HepG2 (cell line): ENCODE measurements around the gene DPP6. TPM values are rescaled to one million over a fixed set of nuclear protein-coding genes. Genes with fewer than 3 reads are reported as not detected.

ENCODE experiments used
- ATAC-seq: fragments of 200-7000 bp; cut with Tn5 transposase; 3 replicates; pipeline ENCODE4 v1.9.1; 2020; ENCODE audit warnings: mild to moderate bottlenecking, moderate library complexity
- BruUV-seq: library from RNA; stranded (reverse); fragments of 400-500 nt; replicated peaks from 2 replicates; lab custom pipeline; 2021; lab: Mats Ljungman, UMichigan
- CTCF ChIA-PET: fragments of 300-600 bp; formaldehyde crosslinking; extraction: SDS; loops from one replicate; lab custom pipeline; 2021; ENCODE audit warnings: low total read pairs, inconsistent platforms, low intra/inter-chr PET ratio; lab: Yijun Ruan, JAX
- POLR2A ChIA-PET: fragments of 350-600 bp; sonication (Branson Sonifier 250); formaldehyde crosslinking; loops from one replicate; lab custom pipeline; 2020; ENCODE audit warnings: antibody characterized with exemption, inconsistent platforms; lab: Yijun Ruan, JAX
- DNase-seq: peaks from one replicate; pipeline ENCODE4 v3.0.0-alpha.2; 2015; ENCODE audit warnings: low spot score
- FAIRE-seq: peaks from 3 replicates; lab custom pipeline; 2011; peaks lifted over from hg19 to GRCh38; lab: Jason Lieb, UNC
- H2AFZ ChIP-seq: one replicate; pipeline ENCODE4 v1.6.1; 2011; ENCODE audit warnings: low read length, inconsistent platforms
- H3K27ac ChIP-seq: fragments of 300-600 bp; 3 replicates; pipeline ENCODE4 v1.8.0; 2011; ENCODE audit warnings: mixed run types, mild to moderate bottlenecking, mixed read lengths, low read length, inconsistent platforms; ENCODE audit not compliant: insufficient read depth; ENCODE audit errors: extremely low read length
- H3K27me3 ChIP-seq, 2 experiments: fragments of 200-600 bp in 1 of 2; 2 replicates in 1 of 2; 3 replicates in 1 of 2; pipeline versions ENCODE4 v1.6.0 to v1.8.0; 2011; ENCODE audit warnings: low read length in 2 of 2, mild to moderate bottlenecking in 2 of 2, moderate library complexity in 2 of 2, inconsistent platforms in 1 of 2; ENCODE audit not compliant: insufficient read depth in 2 of 2, control insufficient read depth in 1 of 2
- H3K36me3 ChIP-seq, 2 experiments: fragments of 200-600 bp in 1 of 2; replicated peaks in 1 of 2; 2 replicates in 1 of 2; 3 replicates in 1 of 2; pipeline versions ENCODE4 v1.5.1 to v1.8.0; 2011; ENCODE audit warnings: low read length in 2 of 2, inconsistent platforms in 1 of 2; ENCODE audit not compliant: insufficient read depth in 2 of 2, control insufficient read depth in 1 of 2
- H3K4me1 ChIP-seq: 2 replicates; pipeline ENCODE4 v1.5.1; 2012; ENCODE audit warnings: low read length, inconsistent platforms; ENCODE audit not compliant: insufficient read depth
- H3K4me2 ChIP-seq: 2 replicates; pipeline ENCODE4 v1.6.0; 2011; ENCODE audit warnings: low read depth, low read length, inconsistent platforms
- H3K4me3 ChIP-seq, 3 experiments: fragments of 200-600 bp in 1 of 3; sonication (generic), shearing (Covaris generic) in 1 of 3; replicated peaks in 1 of 3; 2 replicates each; pipeline ENCODE4 v1.5.1; 2011 to 2016; ENCODE audit warnings: low read length in 3 of 3, inconsistent platforms in 2 of 3, low read depth in 2 of 3, mild to moderate bottlenecking in 2 of 3, control low read depth in 1 of 3, mixed read lengths in 1 of 3; ENCODE audit not compliant: insufficient read depth in 1 of 3
- H3K79me2 ChIP-seq: one replicate; pipeline ENCODE4 v1.6.1; 2011; ENCODE audit warnings: low read length, inconsistent platforms; ENCODE audit not compliant: insufficient read depth
- H3K9ac ChIP-seq: 2 replicates; pipeline ENCODE4 v1.6.0; 2011; ENCODE audit warnings: mild to moderate bottlenecking, low read depth, low read length, inconsistent platforms; ENCODE audit not compliant: insufficient read depth
- H3K9me3 ChIP-seq: 2 replicates; pipeline ENCODE4 v1.5.1; 2012; ENCODE audit warnings: mild to moderate bottlenecking, low read length
- H4K20me1 ChIP-seq: 2 replicates; pipeline ENCODE4 v1.6.0; 2011; ENCODE audit warnings: inconsistent platforms, mild to moderate bottlenecking, low read length, moderate library complexity; ENCODE audit not compliant: insufficient read depth
- BHLHE40 ChIP-seq: IDR thresholded peaks from 2 replicates; pipeline ENCODE4 v1.6.1; 2011; ENCODE audit warnings: low read length, improper control_type of control experiment
- CHD4 ChIP-seq: fragments of 200-600 bp; sonication (generic); IDR thresholded peaks from 2 replicates; pipeline ENCODE4 v1.7.0; 2017; ENCODE audit warnings: mild to moderate bottlenecking, low read length, borderline replicate concordance
- GPN1 ChIP-seq: sonication (generic); formaldehyde crosslinking; IDR thresholded peaks from 2 replicates; pipeline ENCODE4 v1.5.1; 2020; ENCODE audit warnings: missing genetic modification reagents, borderline replicate concordance
- KLF15 ChIP-seq: sonication (generic); formaldehyde crosslinking; IDR thresholded peaks from 2 replicates; pipeline ENCODE4 v1.8.1; 2023; ENCODE audit warnings: borderline replicate concordance, mild to moderate bottlenecking, inconsistent platforms, missing genetic modification reagents, mixed read lengths
- MATR3 ChIP-seq: sonication (generic); formaldehyde crosslinking; IDR thresholded peaks from 2 replicates; pipeline ENCODE4 v1.4.0; 2020; ENCODE audit warnings: missing genetic modification reagents
- ZFP82 ChIP-seq: sonication (generic); formaldehyde crosslinking; IDR thresholded peaks from 2 replicates; pipeline ENCODE4 v1.5.1; 2020; ENCODE audit warnings: mild to moderate bottlenecking, missing genetic modification reagents, borderline replicate concordance
- ZNF136 ChIP-seq: sonication (generic); formaldehyde crosslinking; IDR thresholded peaks from 2 replicates; pipeline ENCODE4 v1.8.1; 2022; ENCODE audit warnings: low read depth, mild to moderate bottlenecking, moderate library complexity, missing genetic modification reagents
- ZNF383 ChIP-seq: sonication (generic); formaldehyde crosslinking; IDR thresholded peaks from 2 replicates; pipeline ENCODE4 v1.4.0; 2020; ENCODE audit warnings: missing genetic modification reagents, mild to moderate bottlenecking, borderline replicate concordance
- ZNF619 ChIP-seq: sonication (generic); formaldehyde crosslinking; IDR thresholded peaks from 2 replicates; pipeline ENCODE4 v1.4.0; 2020; ENCODE audit warnings: mild to moderate bottlenecking, missing genetic modification reagents
- WGBS: methylation state at CpG from one replicate; pipeline ENCODE4 v1.1.6; 2017; ENCODE audit warnings: low lambda C conversion rate; 5-methylcytosine and 5-hydroxymethylcytosine counted together
- in situ Hi-C: cut with HindIII; loops from 2 replicates; pipeline ENCODE4 v1.10.0; 2017; ENCODE audit warnings: low pct_unique_long_range_greater_than_20kb; ENCODE audit not compliant: extremely low pct_ligation_motif_present
- intact Hi-C: fragments of 100-400 bp; cut with micrococcal nuclease; formaldehyde crosslinking; loops from one replicate; pipeline ENCODE4 v1.10.0; 2022; ENCODE audit not compliant: unreplicated experiment
- polyA plus RNA-seq, 8 experiments: library from polyadenylated mRNA; depleted of rRNA in 3 of 8; stranded (reverse) in 7 of 8; unstranded in 1 of 8; fragments of >200 nt; fragmentation: Illumina TruSeq in 4 of 8; extraction: Trizol in 4 of 8; gene quantifications; 2 replicates each; pipeline versions ENCODE4 v1.2.1 to v1.2.3, GENCODE V29; 2011 to 2016; ENCODE audit warnings: low read depth in 4 of 8, missing spikeins in 1 of 8, mixed read lengths in 1 of 8; ENCODE audit not compliant: insufficient read depth in 1 of 8
- total RNA-seq, 5 experiments: library from RNA; depleted of rRNA; stranded (reverse); fragments of >200 nt; fragmentation: Illumina TruSeq; extraction: Trizol; gene quantifications; 2 replicates each; pipeline ENCODE4 v1.2.3, GENCODE V29; 2016; ENCODE audit warnings: low read depth in 1 of 5
- TF ChIP-seq, protein P1 (sequence below): sonication (generic); formaldehyde crosslinking; IDR thresholded peaks from 2 replicates; pipeline ENCODE4 v1.5.0; 2020; ENCODE audit warnings: missing genetic modification reagents, mild to moderate bottlenecking, borderline replicate concordance
- TF ChIP-seq, protein P2 (sequence below): fragments of 450-650 bp; IDR thresholded peaks from 2 replicates; pipeline ENCODE4 v1.6.1; 2016
- TF ChIP-seq, protein P3 (sequence below), 2 experiments: sonication (generic) in 1 of 2; formaldehyde crosslinking in 1 of 2; IDR thresholded peaks; 2 replicates each; pipeline versions ENCODE4 v1.4.0 to v1.6.1; 2016 to 2020; ENCODE audit warnings: borderline replicate concordance in 1 of 2, low read depth in 1 of 2, mild to moderate bottlenecking in 1 of 2, missing genetic modification reagents in 1 of 2
- TF ChIP-seq, protein P4 (sequence below): sonication (generic); formaldehyde crosslinking; IDR thresholded peaks from 2 replicates; pipeline ENCODE4 v1.4.0; 2020; ENCODE audit warnings: missing genetic modification reagents

DPP6 gene
- total and polyA plus RNA-seq, 2 of the 13 experiments (the other 11 are each of a cell fraction or from before 2014, with no cell fraction given): not detected

DNA sequence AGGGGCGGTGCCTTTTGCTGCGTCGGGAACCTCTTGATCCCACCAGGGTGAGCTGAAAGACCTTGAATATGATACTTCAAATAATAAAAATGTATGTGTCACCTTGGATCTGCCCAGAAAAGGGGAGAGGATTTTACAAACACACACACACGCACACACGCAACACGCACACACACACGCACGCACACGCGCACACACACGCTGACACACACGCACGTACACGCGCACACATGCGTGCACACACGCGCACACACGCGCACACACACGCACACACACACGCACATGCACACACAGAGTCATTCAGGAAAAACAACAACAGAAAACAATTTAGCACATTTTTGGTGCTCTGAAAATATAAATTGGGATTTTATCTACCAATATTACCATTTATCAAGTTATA lies 571.2 kb downstream of the DPP6 start:
- no peak overlapping the region for H3K4me3 ChIP-seq
- FAIRE-seq: no peak
- DNase-seq: no peak
- no peak for ATAC-seq
- no peak overlapping the region for H3K4me2 ChIP-seq
- H3K27me3 ChIP-seq: peaks cover 0 to 8% of the 10 kb centered on the region in 2 experiments; a peak in 2 of 5 replicates
- H3K27ac ChIP-seq: no peak overlapping the region
- BruUV-seq: no TSS peak
- 87% methylated on average over 22 of the region's 22 CpGs for WGBS
- no peaks in the 10 kb centered on the region for H3K79me2 ChIP-seq
- H3K36me3 ChIP-seq: no peaks in the 10 kb centered on the region
- no peaks in the 10 kb centered on the region for H4K20me1 ChIP-seq
- H3K9ac ChIP-seq: no peak overlapping the region
- no peaks in the 10 kb centered on the region for H3K4me1 ChIP-seq
- POLR2A ChIA-PET: no interaction called here
- H3K9me3 ChIP-seq: no peaks in the 10 kb centered on the region
- in situ Hi-C loops: no loop called here
- intact Hi-C loops: no loop called here
- CTCF ChIA-PET: no interaction called here
- no peak overlapping the region for H2AFZ ChIP-seq
- TF ChIP-seq CHD4 (no peak), ZNF136 (CRISPR knock-in tag) (no peak), ZFP82 (CRISPR knock-in tag) (no peak), KLF15 (CRISPR knock-in tag) (no peak), ZNF619 (CRISPR knock-in tag) (no peak), BHLHE40 (no peak), MATR3 (CRISPR knock-in tag) (no peak), ZNF383 (CRISPR knock-in tag) (no peak), GPN1 (no peak)
- TF ChIP-seq, protein P1, sequence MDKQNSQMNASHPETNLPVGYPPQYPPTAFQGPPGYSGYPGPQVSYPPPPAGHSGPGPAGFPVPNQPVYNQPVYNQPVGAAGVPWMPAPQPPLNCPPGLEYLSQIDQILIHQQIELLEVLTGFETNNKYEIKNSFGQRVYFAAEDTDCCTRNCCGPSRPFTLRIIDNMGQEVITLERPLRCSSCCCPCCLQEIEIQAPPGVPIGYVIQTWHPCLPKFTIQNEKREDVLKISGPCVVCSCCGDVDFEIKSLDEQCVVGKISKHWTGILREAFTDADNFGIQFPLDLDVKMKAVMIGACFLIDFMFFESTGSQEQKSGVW (CRISPR knock-in tag): no peak
- TF ChIP-seq, protein P2, sequence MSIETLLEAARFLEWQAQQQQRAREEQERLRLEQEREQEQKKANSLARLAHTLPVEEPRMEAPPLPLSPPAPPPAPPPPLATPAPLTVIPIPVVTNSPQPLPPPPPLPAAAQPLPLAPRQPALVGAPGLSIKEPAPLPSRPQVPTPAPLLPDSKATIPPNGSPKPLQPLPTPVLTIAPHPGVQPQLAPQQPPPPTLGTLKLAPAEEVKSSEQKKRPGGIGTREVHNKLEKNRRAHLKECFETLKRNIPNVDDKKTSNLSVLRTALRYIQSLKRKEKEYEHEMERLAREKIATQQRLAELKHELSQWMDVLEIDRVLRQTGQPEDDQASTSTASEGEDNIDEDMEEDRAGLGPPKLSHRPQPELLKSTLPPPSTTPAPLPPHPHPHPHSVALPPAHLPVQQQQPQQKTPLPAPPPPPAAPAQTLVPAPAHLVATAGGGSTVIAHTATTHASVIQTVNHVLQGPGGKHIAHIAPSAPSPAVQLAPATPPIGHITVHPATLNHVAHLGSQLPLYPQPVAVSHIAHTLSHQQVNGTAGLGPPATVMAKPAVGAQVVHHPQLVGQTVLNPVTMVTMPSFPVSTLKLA: no peak
- TF ChIP-seq, protein P3, sequence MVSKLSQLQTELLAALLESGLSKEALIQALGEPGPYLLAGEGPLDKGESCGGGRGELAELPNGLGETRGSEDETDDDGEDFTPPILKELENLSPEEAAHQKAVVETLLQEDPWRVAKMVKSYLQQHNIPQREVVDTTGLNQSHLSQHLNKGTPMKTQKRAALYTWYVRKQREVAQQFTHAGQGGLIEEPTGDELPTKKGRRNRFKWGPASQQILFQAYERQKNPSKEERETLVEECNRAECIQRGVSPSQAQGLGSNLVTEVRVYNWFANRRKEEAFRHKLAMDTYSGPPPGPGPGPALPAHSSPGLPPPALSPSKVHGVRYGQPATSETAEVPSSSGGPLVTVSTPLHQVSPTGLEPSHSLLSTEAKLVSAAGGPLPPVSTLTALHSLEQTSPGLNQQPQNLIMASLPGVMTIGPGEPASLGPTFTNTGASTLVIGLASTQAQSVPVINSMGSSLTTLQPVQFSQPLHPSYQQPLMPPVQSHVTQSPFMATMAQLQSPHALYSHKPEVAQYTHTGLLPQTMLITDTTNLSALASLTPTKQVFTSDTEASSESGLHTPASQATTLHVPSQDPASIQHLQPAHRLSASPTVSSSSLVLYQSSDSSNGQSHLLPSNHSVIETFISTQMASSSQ (IDR thresholded peaks at IDR 0.05; ENCODE audit: low read depth): no peak
- TF ChIP-seq, protein P3 (CRISPR knock-in tag; IDR thresholded peaks at IDR 0.05; ENCODE audit: borderline replicate concordance): no peak
- TF ChIP-seq, protein P4, sequence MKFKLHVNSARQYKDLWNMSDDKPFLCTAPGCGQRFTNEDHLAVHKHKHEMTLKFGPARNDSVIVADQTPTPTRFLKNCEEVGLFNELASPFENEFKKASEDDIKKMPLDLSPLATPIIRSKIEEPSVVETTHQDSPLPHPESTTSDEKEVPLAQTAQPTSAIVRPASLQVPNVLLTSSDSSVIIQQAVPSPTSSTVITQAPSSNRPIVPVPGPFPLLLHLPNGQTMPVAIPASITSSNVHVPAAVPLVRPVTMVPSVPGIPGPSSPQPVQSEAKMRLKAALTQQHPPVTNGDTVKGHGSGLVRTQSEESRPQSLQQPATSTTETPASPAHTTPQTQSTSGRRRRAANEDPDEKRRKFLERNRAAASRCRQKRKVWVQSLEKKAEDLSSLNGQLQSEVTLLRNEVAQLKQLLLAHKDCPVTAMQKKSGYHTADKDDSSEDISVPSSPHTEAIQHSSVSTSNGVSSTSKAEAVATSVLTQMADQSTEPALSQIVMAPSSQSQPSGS (CRISPR knock-in tag): no peak
